ENCODE data around the gene CMSS1. TPM values are rescaled to one million over a fixed set of nuclear protein-coding genes. Genes with fewer than 3 reads are reported as not detected.

CMSS1 gene
- total and polyA plus RNA-seq, 2 of the 13 experiments (the other 11 are each of a cell fraction or from before 2014, with no cell fraction given) = 6.4 to 48.7 TPM

DNA sequence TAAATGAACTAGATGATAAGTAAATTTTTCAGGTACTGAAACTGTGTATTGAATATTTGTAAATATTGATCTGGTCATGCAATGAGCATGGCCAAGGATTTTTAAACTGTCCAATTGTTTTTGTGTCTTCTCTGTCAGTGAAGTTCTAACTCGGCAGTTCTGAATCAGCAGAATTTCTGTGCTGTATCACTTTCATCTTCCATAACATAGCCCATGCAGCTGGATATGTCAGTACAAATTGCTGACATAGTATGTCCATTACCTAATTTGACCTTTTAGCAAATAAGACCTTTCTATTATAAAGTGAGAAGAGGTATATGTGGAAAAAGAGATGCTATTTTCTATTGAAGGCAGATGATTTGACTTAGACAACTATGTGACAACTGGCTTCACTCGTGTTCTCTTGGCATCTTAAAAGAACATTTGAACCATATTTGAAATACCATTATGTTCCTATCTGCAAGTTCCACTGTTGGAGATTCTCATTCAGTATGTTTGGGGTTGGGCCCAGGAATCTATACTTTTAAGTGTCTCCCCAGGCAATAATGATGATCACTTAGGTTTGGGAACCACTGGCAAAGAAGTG lies 90.4 kb downstream of the CMSS1 start:
- in situ Hi-C loops (cut with HindIII; ENCODE audit: extremely low pct_ligation_motif_present, low pct_unique_long_range_greater_than_20kb) (no loop called here), intact Hi-C loops (cut with micrococcal nuclease; ENCODE audit: unreplicated experiment) (no loop called here)
- Histone ChIP-seq H3K4me1 (ENCODE audit: insufficient read depth, low read length) (peaks cover 68% of the 10 kb centered on the region), H2AFZ (ENCODE audit: low read length) (no peak overlapping the region), H3K27ac (ENCODE audit: extremely low read length, insufficient read depth, low read length) (no peak overlapping the region), H3K27me3 (ENCODE audit: control insufficient read depth in 1 of 2, insufficient read depth in 2 of 2, low read length in 2 of 2) (no peaks in the 10 kb centered on the region), H3K36me3 (replicated peaks in 1 of 2; ENCODE audit: control insufficient read depth in 1 of 2, insufficient read depth in 2 of 2, low read length in 2 of 2) (no peaks in the 10 kb centered on the region), H3K79me2 (ENCODE audit: insufficient read depth, low read length) (peaks cover 2% of the 10 kb centered on the region), H3K4me2 (ENCODE audit: low read depth, low read length) (no peak overlapping the region), H3K4me3 (replicated peaks in 1 of 3; ENCODE audit: insufficient read depth in 1 of 3, low read depth in 2 of 3, low read length in 3 of 3) (no peak overlapping the region), H3K9me3 (ENCODE audit: low read length) (no peaks in the 10 kb centered on the region), H4K20me1 (ENCODE audit: insufficient read depth, low read length) (no peaks in the 10 kb centered on the region), H3K9ac (ENCODE audit: insufficient read depth, low read depth, low read length) (no peak overlapping the region)
- DNase-seq (ENCODE audit: low spot score) (no peak), FAIRE-seq (no peak), ATAC-seq (no peak)
- BruUV-seq (replicated peaks) = no TSS peak
- POLR2A ChIA-PET = no interaction called here
- CTCF ChIA-PET (ENCODE audit: low intra/inter-chr PET ratio, low total read pairs) = no interaction called here
- WGBS (ENCODE audit: low lambda C conversion rate) = 92% methylated on average over 2 of the region's 2 CpGs
- no peak for TF ChIP-seq ZNF772 (CRISPR knock-in tag; IDR thresholded peaks at IDR 0.05)
- TF ChIP-seq ZNF121 (CRISPR knock-in tag; IDR thresholded peaks at IDR 0.05) = no peak
- peak; percentile 85 for TF ChIP-seq MAFF (IDR thresholded peaks at IDR 0.05; ENCODE audit: low read depth, low read length)
- TF ChIP-seq MAFK (conservative IDR thresholded peaks at IDR 0.05 in 1 of 2, IDR thresholded peaks at IDR 0.05 in 1 of 2; ENCODE audit: low read length in 2 of 2) = peak; percentile 66 to 81; a peak in 3 of 4 replicates
- TF ChIP-seq ARNT (IDR thresholded peaks at IDR 0.05) = no peak

DNA sequence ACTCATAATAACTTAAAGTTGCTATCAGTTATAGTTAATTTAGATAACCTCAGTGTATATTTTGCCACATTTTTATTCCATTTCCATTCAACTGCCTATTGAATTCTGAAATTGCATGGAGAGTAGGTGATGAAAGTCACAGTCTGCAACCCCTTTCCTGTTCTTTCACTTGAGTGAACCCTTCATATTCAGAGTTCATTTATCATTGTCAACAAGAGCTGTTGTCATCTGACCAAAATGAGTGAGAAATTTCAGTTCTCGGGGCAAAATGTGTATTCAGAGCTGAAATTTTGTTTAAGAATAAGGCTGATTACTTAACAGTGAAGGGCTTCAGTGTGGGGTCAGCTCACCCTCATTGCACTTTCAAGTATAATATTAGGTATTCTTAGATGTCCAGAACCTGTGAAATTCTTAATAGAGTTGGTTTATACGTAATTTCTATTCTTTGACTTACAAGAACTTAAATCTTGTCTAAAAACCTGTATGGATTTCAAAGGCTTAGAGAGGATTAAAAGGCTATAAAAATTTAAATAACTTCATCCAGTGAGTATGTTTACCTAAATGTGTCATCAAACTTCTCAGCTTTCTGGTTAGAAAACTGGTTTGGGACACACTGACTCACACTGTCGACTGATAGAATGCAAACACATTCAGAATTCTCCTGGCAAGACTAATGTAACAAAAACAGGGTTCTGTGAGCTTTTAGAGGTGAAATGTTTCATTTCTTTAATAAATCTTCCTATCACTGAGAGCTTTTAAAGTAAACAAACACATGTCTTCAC lies 92.2 kb downstream of the CMSS1 start:
- POLR2A ChIA-PET = interaction anchor here (0.8 to 2.2 kb wide), 2 partner anchors 11 to 34 kb away, joined by 4 to 11 read pairs; no protein-coding TSS in a partner anchor
- peak; percentile 30; the same call in 1 of the 2 replicates for TF ChIP-seq FOSL2 (CRISPR knock-in tag; IDR thresholded peaks at IDR 0.05)
- TF ChIP-seq, protein P1, sequence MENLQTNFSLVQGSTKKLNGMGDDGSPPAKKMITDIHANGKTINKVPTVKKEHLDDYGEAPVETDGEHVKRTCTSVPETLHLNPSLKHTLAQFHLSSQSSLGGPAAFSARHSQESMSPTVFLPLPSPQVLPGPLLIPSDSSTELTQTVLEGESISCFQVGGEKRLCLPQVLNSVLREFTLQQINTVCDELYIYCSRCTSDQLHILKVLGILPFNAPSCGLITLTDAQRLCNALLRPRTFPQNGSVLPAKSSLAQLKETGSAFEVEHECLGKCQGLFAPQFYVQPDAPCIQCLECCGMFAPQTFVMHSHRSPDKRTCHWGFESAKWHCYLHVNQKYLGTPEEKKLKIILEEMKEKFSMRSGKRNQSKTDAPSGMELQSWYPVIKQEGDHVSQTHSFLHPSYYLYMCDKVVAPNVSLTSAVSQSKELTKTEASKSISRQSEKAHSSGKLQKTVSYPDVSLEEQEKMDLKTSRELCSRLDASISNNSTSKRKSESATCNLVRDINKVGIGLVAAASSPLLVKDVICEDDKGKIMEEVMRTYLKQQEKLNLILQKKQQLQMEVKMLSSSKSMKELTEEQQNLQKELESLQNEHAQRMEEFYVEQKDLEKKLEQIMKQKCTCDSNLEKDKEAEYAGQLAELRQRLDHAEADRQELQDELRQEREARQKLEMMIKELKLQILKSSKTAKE (CRISPR knock-in tag; IDR thresholded peaks at IDR 0.05; ENCODE audit: borderline replicate concordance) = no peak
- Histone ChIP-seq H3K4me3 (replicated peaks in 1 of 3; ENCODE audit: insufficient read depth in 1 of 3, low read depth in 2 of 3, low read length in 3 of 3) (no peak overlapping the region), H2AFZ (ENCODE audit: low read length) (no peak overlapping the region), H3K79me2 (ENCODE audit: insufficient read depth, low read length) (peaks cover 2% of the 10 kb centered on the region), H3K36me3 (replicated peaks in 1 of 2; ENCODE audit: control insufficient read depth in 1 of 2, insufficient read depth in 2 of 2, low read length in 2 of 2) (no peaks in the 10 kb centered on the region), H3K4me1 (ENCODE audit: insufficient read depth, low read length) (peaks cover 54% of the 10 kb centered on the region), H3K27ac (ENCODE audit: extremely low read length, insufficient read depth, low read length) (peak overlapping the region; percentile 25), H3K4me2 (ENCODE audit: low read depth, low read length) (no peak overlapping the region), H4K20me1 (ENCODE audit: insufficient read depth, low read length) (no peaks in the 10 kb centered on the region), H3K9ac (ENCODE audit: insufficient read depth, low read depth, low read length) (no peak overlapping the region), H3K27me3 (ENCODE audit: control insufficient read depth in 1 of 2, insufficient read depth in 2 of 2, low read length in 2 of 2) (no peaks in the 10 kb centered on the region), H3K9me3 (ENCODE audit: low read length) (no peaks in the 10 kb centered on the region)
- DNase-seq (ENCODE audit: low spot score) (peak; percentile 42), FAIRE-seq (no peak), ATAC-seq (peak; percentile 49; the same call in 1 of the 3 replicates)
- CTCF ChIA-PET (ENCODE audit: low intra/inter-chr PET ratio, low total read pairs) = no interaction called here
- 32% methylated on average over 3 of the region's 3 CpGs for WGBS (ENCODE audit: low lambda C conversion rate)
- in situ Hi-C loops (cut with HindIII; ENCODE audit: extremely low pct_ligation_motif_present, low pct_unique_long_range_greater_than_20kb) = no loop called here
- intact Hi-C loops (cut with micrococcal nuclease; ENCODE audit: unreplicated experiment) = no loop called here
- no TSS peak for BruUV-seq (replicated peaks)

Measured in HepG2 (cell line).